Activated CD8-positive, alpha-beta memory T cell treated with anti-CD3 and anti-CD28 coated beads, Interleukin-2, amount 10 ng/mL, durations not matched to agents 7 days and 5 days (primary cell): Measurements from ENCODE around the gene NUPR1. TPM values are rescaled to one million over a fixed set of nuclear protein-coding genes. Genes with fewer than 3 reads are reported as not detected.

Source experiments
- ATAC-seq: fragments of 150-1000 bp; cut with Tn5 transposase; one replicate; pipeline ENCODE4 v1.10.0; 2021; ENCODE audit warnings: moderate library complexity
- CTCF ChIA-PET: fragments of 350-600 bp; sonication (Branson Sonifier 250); formaldehyde crosslinking; loops from one replicate; lab custom pipeline; 2021; ENCODE audit warnings: antibody characterized with exemption; lab: Charles Lee
- DNase-seq: peaks from one replicate; pipeline ENCODE4 v3.0.0-alpha.2; 2020
- H3K27ac Mint-ChIP-seq: one replicate; pipeline ENCODE4 v1.8.0; 2021; ENCODE audit warnings: mild to moderate bottlenecking, mixed read lengths
- H3K27me3 Mint-ChIP-seq: one replicate; pipeline ENCODE4 v1.8.0; 2021; ENCODE audit warnings: mixed read lengths
- H3K36me3 Mint-ChIP-seq: one replicate; pipeline ENCODE4 v1.8.0; 2021; ENCODE audit warnings: mild to moderate bottlenecking, mixed read lengths
- H3K4me1 Mint-ChIP-seq: one replicate; pipeline ENCODE4 v1.8.0; 2021; ENCODE audit warnings: mixed read lengths
- H3K4me3 Mint-ChIP-seq: one replicate; pipeline ENCODE4 v1.8.0; 2021; ENCODE audit warnings: mild to moderate bottlenecking, moderate library complexity, mixed read lengths
- H3K9me3 Mint-ChIP-seq: one replicate; pipeline ENCODE4 v1.8.0; 2022; ENCODE audit warnings: low read depth, mixed read lengths
- total RNA-seq, 2 experiments: library from RNA; stranded (reverse); gene quantifications; one replicate each; pipeline ENCODE4 v1.2.3, GENCODE V29; 2021

The NUPR1 gene, protein sequence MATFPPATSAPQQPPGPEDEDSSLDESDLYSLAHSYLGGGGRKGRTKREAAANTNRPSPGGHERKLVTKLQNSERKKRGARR
- total RNA-seq = not detected

DNA sequence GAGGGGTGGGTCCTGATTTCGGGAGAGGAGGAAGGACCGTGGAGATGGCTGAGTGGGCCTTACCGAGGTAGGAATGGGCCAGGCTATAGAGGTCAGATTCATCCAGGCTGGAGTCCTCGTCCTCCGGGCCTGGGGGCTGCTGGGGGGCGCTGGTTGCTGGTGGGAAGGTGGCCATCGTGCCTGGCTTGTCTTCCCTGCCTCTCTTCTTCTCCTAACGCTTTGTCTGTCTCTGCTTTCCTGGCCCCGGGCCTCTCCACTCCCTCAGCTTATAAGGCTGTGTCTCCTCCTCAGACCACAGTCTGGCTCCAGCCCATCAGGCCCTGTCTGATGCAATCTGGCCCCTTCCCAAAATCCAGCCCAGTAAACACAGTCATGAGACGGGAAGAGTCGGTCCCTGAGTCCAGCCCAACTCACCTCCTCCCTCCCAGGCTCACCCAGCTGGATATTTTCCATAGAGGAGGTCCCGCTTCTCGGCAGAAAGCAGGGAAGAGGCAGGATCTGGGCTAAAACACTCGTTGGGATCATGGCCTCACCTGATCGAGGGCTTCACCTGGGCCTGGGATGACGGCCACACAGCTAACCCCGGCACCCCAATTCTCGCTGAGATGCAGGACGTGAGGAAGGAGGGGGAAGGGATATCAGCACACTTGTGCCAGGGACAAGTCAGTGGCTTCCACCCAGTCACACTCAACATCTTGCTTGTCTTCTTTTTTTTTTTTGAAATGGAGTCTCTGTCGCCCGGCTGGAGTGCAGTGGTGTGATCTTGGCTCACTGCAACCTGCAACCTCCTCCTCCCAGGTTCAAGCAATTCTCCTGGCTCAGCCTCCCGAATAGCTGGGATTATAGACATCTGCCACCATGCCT lies at the start of gene NUPR1:
NUPR1 (minus strand) TSS at position 242 of the 864 bp plus-strand sequence; CDS start at position 175, 67 bp downstream.
- no peak for ATAC-seq

DNA sequence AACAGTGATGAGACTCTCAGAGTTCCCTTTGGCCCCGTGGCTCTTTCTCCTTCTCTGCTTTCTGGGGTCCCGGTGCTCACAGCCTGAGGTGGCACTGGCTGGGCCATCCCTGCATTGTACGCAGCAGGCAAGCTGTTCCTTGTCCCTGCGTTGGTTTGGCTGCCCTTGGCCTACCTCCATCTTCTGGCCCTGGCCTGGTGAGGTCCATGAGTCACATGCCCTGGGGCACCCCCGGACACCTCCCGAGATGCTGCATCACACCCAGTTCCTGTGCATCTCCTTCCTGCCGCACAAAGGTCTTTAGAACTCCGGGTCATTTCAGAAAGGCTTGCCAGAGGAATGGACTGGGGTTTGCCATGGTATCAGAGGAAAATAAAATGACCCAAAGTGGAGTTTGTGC lies 48.6 kb upstream of the NUPR1 start:
- H3K4me3 Mint-ChIP-seq = no peak overlapping the region
- no peak for ATAC-seq
- CTCF ChIA-PET = interaction anchor here (0.6 kb wide), 1 partner anchor 1549 kb away, joined by 3 read pairs; no protein-coding TSS in a partner anchor
- H3K27me3 Mint-ChIP-seq = no peaks in the 10 kb centered on the region
- H3K27ac Mint-ChIP-seq = no peak overlapping the region
- peaks cover 26% of the 10 kb centered on the region for H3K36me3 Mint-ChIP-seq
- no peaks in the 10 kb centered on the region for H3K4me1 Mint-ChIP-seq
- DNase-seq = no peak
- no peaks in the 10 kb centered on the region for H3K9me3 Mint-ChIP-seq

More for the DNA sequence above, at the start of gene NUPR1:
- no peaks in the 10 kb centered on the region for H3K36me3 Mint-ChIP-seq
- H3K4me3 Mint-ChIP-seq = no peak within 1 kb of the TSS
- no peaks in the 10 kb centered on the region for H3K9me3 Mint-ChIP-seq
- CTCF ChIA-PET = no interaction called here
- no peak for DNase-seq
- H3K4me1 Mint-ChIP-seq = peaks cover 21% of the 10 kb centered on the region
- H3K27ac Mint-ChIP-seq = no peak within 1 kb of the TSS
- no peaks in the 10 kb centered on the region for H3K27me3 Mint-ChIP-seq

DNA sequence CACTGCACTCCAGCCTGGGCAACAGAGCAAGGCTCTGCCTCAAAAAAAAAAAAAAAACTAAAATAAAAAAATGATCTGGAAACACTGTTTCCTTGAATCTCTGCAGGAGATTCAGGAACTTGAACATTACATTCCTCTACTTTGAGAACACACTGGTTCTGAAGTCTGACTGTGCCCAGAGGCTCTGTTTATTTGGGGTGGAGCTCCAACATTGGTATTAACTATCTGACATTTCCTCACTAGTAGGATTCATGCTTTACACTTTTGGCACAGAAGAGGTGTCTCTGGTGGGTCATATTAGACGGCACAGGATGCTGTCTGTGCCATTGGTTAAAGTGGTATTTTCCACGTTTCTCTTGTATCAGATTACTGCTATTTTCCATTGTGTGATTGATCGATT lies 47.7 kb upstream of the NUPR1 start:
- no peak overlapping the region for H3K27ac Mint-ChIP-seq
- CTCF ChIA-PET = interaction anchor here (1.0 kb wide), 1 partner anchor 32 kb away, joined by 3 read pairs; no protein-coding TSS in a partner anchor
- H3K27me3 Mint-ChIP-seq = no peaks in the 10 kb centered on the region
- H3K9me3 Mint-ChIP-seq = no peaks in the 10 kb centered on the region
- ATAC-seq = no peak
- no peak for DNase-seq
- H3K36me3 Mint-ChIP-seq = peaks cover 30% of the 10 kb centered on the region
- H3K4me3 Mint-ChIP-seq = no peak overlapping the region
- H3K4me1 Mint-ChIP-seq = no peaks in the 10 kb centered on the region

DNA sequence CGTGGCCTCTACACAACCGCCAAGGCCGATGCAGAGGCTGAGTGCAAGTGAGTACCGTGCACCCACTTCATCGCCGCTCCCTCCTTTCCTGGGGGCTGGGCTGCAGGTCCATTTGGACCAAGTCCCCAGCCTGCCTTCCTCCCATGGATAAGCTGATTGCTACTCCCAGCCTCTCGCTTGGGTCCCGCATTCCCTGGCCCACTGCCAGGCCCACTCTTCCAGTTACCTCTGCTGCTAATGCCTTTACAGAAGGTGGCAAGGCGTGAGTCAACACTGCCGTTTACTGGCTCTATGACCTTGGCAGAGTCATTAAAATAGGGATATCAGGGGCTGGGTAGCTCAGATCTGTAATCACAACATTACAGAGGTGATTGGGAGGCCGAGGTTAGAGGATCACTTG lies 46.9 kb upstream of the NUPR1 start:
- Mint-ChIP-seq H3K36me3 (peaks cover 29% of the 10 kb centered on the region), H3K4me1 (no peaks in the 10 kb centered on the region)

DNA sequence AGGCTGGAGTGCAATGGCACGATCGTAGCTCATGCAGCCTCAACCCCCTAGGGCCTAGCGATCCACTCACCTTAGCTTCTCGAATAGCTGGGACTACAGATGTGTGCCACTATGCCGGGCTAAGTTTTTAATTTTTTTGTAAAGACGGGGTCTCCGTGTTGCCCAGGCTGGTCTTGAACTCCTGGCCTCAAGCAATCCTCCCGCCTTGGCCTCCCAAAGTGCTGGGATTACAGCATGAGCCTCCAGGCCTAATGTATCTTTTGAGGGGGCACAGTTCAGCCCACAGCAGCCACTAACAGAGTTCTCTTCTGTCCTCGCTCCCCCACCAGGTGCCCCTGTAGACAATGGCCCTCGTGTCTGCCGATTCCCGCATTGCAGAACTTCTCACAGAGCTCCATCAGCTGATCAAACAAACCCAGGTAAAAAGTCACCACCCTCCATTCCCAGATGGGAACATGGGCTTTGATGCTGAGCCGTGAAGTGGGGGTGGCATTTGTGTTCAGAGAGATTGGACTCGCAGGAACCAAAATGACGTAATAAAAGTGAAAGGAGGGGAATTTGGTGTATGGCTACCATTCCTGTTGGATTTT lies 42.0 kb upstream of the NUPR1 start:
- ATAC-seq = no peak
- Mint-ChIP-seq H3K36me3 (peaks cover 20% of the 10 kb centered on the region), H3K9me3 (no peaks in the 10 kb centered on the region), H3K4me3 (no peak overlapping the region), H3K4me1 (no peaks in the 10 kb centered on the region), H3K27ac (no peak overlapping the region), H3K27me3 (no peaks in the 10 kb centered on the region)
- CTCF ChIA-PET = no interaction called here
- no peak for DNase-seq

More for the DNA sequence above, 46.9 kb upstream of the NUPR1 start:
- ATAC-seq = no peak
- Mint-ChIP-seq H3K27me3 (no peaks in the 10 kb centered on the region), H3K9me3 (no peaks in the 10 kb centered on the region), H3K4me3 (no peak overlapping the region), H3K27ac (no peak overlapping the region)
- DNase-seq = no peak
- CTCF ChIA-PET = interaction anchor here (1.0 to 1.4 kb wide), 2 partner anchors 10 to 31 kb away, joined by 3 read pairs; no protein-coding TSS in a partner anchor

DNA sequence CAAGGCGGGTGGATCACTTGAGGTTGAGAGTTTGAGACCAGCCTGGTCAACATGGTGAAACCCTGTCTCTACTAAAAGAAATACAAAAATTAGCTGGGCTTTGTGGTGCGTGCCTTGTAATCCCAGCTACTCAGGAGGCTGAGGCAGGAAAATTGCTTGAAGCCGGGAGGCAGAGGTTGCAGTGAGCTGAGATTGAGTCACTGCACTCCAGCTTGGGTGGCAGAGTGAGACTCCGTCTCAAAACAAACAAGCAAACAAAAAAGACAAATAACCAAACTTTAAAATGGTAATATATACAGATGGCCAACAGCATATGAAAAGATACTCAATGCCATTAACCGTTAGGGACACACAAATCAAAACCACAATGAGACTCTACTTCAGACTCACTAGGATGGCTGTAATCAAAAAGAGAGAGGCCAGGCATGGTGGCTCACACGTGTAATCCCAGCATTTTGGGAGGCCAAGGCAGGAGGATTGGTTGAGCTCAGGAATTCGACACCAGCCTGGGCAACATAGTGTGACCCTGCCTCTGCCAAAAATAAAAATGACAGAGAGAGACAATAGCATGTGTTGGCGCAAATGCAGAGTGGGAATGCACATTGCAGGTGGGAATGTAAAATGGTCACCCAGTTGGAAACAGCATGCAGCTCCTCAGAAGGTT lies 36.8 kb upstream of the NUPR1 start:
- no peak for ATAC-seq
- H3K36me3 Mint-ChIP-seq = peaks cover 4% of the 10 kb centered on the region
- no peaks in the 10 kb centered on the region for H3K4me1 Mint-ChIP-seq
- no peaks in the 10 kb centered on the region for H3K9me3 Mint-ChIP-seq
- H3K27me3 Mint-ChIP-seq = no peaks in the 10 kb centered on the region
- no peak overlapping the region for H3K4me3 Mint-ChIP-seq
- H3K27ac Mint-ChIP-seq = no peak overlapping the region
- no peak for DNase-seq
- CTCF ChIA-PET = interaction anchor here (1.1 kb wide), 1 partner anchor 10 kb away, joined by 3 read pairs; no protein-coding TSS in a partner anchor

DNA sequence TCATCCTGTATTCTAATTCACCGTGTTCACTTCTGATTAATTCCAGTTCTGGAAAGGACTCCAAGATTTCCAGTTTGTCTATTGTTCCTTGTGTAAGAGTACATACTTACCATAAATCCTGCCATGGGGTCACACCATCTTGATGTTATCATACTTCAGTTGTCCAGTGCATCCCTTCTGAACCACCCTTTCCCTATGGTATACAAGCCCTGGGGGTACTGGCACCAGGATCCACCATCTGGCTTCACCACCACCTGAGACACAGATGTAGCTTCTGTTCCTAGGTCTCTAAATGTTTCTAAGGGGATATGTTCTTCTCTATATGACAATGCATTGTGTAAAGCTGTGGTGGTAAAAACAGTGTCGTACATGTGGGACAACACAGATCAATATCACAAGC lies 36.2 kb upstream of the NUPR1 start:
- Mint-ChIP-seq H3K27ac (no peak overlapping the region), H3K27me3 (no peaks in the 10 kb centered on the region), H3K36me3 (peaks cover 4% of the 10 kb centered on the region)

DNA sequence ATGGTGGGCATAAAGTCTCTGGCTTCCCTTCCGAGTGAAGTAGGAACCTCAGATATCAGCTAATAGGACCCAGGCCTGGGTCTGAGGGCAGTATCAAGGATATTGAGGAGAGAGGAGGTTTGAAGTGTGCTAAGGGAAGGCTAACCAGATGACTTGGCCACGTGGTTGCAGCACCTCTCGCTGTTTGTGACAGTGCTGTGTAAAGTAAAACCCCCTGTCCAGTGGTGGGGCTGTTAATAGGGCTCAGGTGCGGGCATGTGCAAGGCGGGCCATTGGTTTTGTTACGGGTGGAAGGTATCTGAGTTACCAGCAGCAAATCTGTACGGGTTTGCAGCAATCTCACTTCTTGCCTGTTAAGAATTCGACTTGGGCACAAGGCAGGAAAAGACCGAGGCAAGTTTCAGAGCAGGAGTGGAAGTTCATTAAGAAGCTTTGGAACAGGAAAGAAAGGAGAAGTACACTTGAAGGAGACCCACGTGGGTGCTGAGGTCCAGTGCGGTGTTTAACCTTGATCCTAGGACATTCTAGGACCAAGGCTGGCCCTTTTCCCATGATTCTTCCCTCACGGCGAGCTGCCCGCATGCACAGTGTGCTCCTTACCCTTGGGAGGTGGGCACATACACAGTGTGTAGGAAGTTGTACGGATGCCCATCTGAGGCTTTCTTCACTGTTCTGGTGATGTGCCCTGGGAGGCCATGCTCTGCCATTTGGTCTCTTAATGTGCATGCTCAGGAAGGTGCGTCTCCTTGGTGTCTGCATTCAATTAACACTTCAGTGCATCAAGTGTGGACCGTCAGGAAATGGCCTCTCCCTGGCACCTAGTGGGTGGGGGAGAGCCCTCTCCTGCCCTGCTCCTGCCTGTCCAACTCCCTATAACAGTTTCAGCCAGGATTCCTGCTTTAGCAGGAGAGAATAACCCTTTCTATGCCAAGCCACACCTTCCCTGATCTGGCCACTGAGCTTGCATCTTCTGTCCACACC lies 35.3 kb upstream of the NUPR1 start:
- H3K4me1 Mint-ChIP-seq = no peaks in the 10 kb centered on the region
- DNase-seq (no peak), ATAC-seq (no peak)
- peaks cover 4% of the 10 kb centered on the region for H3K36me3 Mint-ChIP-seq
- CTCF ChIA-PET = interaction anchor here (1.3 kb wide), 1 partner anchor 50 kb away, joined by 3 read pairs; no protein-coding TSS in a partner anchor
- H3K27ac Mint-ChIP-seq = no peak overlapping the region
- no peaks in the 10 kb centered on the region for H3K27me3 Mint-ChIP-seq
- H3K4me3 Mint-ChIP-seq = no peak overlapping the region
- H3K9me3 Mint-ChIP-seq = no peaks in the 10 kb centered on the region

More for the DNA sequence above, 36.2 kb upstream of the NUPR1 start:
- no peak for ATAC-seq
- Mint-ChIP-seq H3K4me3 (no peak overlapping the region), H3K9me3 (no peaks in the 10 kb centered on the region), H3K4me1 (no peaks in the 10 kb centered on the region)
- DNase-seq = no peak
- CTCF ChIA-PET = interaction anchor here (1.1 kb wide), 1 partner anchor 10 kb away, joined by 3 read pairs; no protein-coding TSS in a partner anchor

DNA sequence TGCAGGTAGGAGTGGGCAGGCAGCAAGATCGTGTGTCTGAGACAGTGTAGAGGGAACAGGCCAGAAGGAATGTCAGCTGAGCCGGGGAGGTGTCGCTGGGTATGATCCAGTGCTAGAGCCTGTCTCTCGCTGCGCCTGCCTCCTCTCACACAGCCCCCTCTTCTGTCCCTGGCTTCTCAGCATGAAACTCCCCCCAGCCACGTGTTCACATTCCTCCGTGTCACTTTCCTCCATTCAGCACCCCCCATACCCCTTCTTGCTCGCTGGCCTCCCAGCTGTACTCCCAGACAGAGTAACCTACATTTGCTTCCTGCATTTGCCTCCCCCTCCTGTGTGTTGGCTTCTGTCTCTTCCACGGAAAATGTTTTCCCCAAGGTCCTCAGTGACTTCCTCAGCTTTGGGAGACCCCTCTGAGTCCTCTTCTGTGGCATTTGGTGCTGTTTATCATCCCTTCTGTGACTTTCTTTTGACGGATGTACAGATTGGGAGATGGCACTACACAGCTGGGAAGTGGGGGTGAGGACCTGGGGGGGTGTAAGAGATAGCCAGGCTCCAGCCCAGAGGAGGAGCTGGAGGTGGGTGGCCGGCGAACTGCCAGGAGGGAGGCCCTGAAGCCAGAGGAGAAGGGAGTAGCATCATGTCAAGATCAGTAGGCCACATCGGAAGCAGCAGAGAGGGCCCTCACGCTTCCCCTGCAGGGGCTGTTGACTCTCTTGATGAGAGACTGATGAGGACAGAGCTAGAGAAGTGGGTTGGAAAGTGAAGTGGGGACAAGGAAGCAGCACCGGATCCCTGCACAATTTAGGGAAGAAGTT lies 34.1 kb upstream of the NUPR1 start:
- H3K4me1 Mint-ChIP-seq = no peaks in the 10 kb centered on the region

DNA sequence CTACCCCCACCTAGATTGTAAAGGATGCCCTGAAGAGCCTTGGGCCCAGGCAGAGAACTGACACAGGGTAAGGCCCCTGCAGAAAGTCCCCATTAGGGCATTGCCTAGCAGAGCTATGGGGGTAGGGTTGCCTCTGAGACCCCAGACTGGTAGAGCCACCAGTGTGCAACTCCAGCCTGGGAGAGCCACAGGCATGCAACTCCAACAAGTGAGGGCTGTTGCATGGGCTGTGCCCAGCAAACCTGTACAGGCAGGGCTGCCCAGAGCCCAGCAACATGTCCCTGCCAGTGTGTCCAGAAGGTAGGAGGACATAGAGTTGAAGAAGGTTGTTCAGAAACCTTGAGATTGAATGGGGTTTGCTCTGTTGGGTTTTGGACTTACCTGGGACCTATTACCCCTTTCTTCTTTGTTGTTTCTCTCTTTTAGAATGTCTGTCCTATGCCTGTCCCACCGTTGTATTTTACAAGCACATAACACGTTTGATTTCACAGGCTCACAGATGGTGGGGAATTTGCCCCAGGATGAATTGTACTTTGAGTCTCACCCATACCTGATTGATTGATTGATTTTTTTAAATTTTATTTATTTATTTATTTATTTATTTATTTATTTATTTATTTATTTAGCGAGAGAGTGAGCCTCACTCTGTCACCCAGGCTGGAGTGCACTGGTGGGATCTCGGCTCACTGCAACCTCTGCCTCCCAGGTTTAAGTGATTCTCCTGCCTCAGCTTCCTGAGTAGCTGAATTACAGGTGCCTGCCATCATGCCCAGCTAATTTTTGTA lies 31.4 kb upstream of the NUPR1 start:
- CTCF ChIA-PET = no interaction called here
- H3K27ac Mint-ChIP-seq = no peak overlapping the region
- peaks cover 11% of the 10 kb centered on the region for H3K9me3 Mint-ChIP-seq
- H3K27me3 Mint-ChIP-seq = no peaks in the 10 kb centered on the region
- no peaks in the 10 kb centered on the region for H3K4me1 Mint-ChIP-seq
- peaks cover 27% of the 10 kb centered on the region for H3K36me3 Mint-ChIP-seq
- ATAC-seq (no peak), DNase-seq (no peak)
- no peak overlapping the region for H3K4me3 Mint-ChIP-seq

More for the DNA sequence above, 34.1 kb upstream of the NUPR1 start:
- no peaks in the 10 kb centered on the region for H3K27me3 Mint-ChIP-seq
- ATAC-seq = no peak
- H3K4me3 Mint-ChIP-seq = no peak overlapping the region
- DNase-seq = no peak
- peaks cover 8% of the 10 kb centered on the region for H3K36me3 Mint-ChIP-seq
- no peak overlapping the region for H3K27ac Mint-ChIP-seq
- H3K9me3 Mint-ChIP-seq = no peaks in the 10 kb centered on the region
- CTCF ChIA-PET = interaction anchor here (1.3 kb wide), 1 partner anchor 49 kb away, joined by 3 read pairs; no protein-coding TSS in a partner anchor

DNA sequence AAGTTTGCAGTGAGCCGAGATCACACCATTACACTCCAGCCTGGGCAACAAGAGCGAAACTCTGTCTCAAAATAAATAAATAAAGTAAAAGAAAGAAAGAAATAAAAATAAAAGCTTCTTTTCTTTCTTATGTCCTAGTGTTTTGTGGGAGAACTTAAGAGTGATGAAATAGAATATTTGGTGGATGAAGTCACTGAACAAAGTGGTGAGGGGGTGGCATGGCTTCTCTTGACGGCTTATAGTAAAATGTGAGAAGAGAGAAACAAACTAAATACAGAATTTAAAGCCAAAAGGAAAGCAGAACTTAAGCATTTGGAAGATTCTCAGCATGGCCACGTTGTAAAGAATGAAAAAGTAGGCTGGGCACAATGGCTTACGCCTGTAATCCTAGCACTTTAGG lies 30.2 kb upstream of the NUPR1 start:
- H3K9me3 Mint-ChIP-seq = peaks cover 11% of the 10 kb centered on the region
- no peaks in the 10 kb centered on the region for H3K4me1 Mint-ChIP-seq
- CTCF ChIA-PET = no interaction called here
- H3K36me3 Mint-ChIP-seq = peaks cover 31% of the 10 kb centered on the region
- H3K27ac Mint-ChIP-seq = no peak overlapping the region
- H3K27me3 Mint-ChIP-seq = no peaks in the 10 kb centered on the region
- H3K4me3 Mint-ChIP-seq = no peak overlapping the region
- ATAC-seq (no peak), DNase-seq (no peak)
